PC-9 (cell line): ENCODE results near the gene CLPTM1. TPM values are rescaled to one million over a fixed set of nuclear protein-coding genes. Genes with fewer than 3 reads are reported as not detected.
"Not testable (repeated sequence)": the region's sequence is repeated elsewhere in the genome, so short reads cannot be mapped to it uniquely, and the experiment has no call there.

ENCODE experiments used
- BruUV-seq: library from RNA; stranded (reverse); fragments of 400-500 nt; replicated peaks from 2 replicates; lab custom pipeline; 2021; lab: Mats Ljungman, UMichigan
- CTCF ChIA-PET: fragments of 300-600 bp; sonication (Branson Sonifier 250); formaldehyde crosslinking; loops from one replicate; lab custom pipeline; 2022; ENCODE audit warnings: antibody characterized with exemption; lab: Charles Lee
- POLR2A ChIA-PET: fragments of 300-600 bp; sonication (Branson Sonifier 250); formaldehyde crosslinking; loops from one replicate; lab custom pipeline; 2022; ENCODE audit warnings: antibody characterized with exemption; ENCODE audit not compliant: unreplicated experiment; lab: Charles Lee
- DNase-seq, 2 experiments: peaks; one replicate each; pipeline versions ENCODE4 v3.0.0 to v3.0.0-alpha.2; 2015 to 2022; ENCODE audit warnings: mixed read lengths in 1 of 2
- H2AFZ ChIP-seq: fragments of 200-600 bp; sonication (generic); 2 replicates; pipeline ENCODE4 v1.8.1; 2017; ENCODE audit warnings: antibody characterized with exemption
- H3F3A ChIP-seq: fragments of 200-600 bp; sonication (generic); 2 replicates; pipeline ENCODE4 v1.8.1; 2017; ENCODE audit warnings: antibody characterized with exemption, mild to moderate bottlenecking, low read depth; ENCODE audit not compliant: insufficient read depth
- H3K27ac ChIP-seq: fragments of 200-600 bp; sonication (generic); 2 replicates; pipeline ENCODE4 v1.6.1; 2016; ENCODE audit warnings: mixed run types
- H3K27me3 ChIP-seq: fragments of 200-600 bp; sonication (generic); 2 replicates; pipeline ENCODE4 v1.6.1; 2016; ENCODE audit warnings: low read depth, mixed run types; ENCODE audit not compliant: insufficient read depth
- H3K36me3 ChIP-seq: fragments of 200-600 bp; sonication (generic); 2 replicates; pipeline ENCODE4 v1.6.1; 2016; ENCODE audit warnings: low read depth, mixed run types
- H3K4me1 ChIP-seq: fragments of 200-600 bp; sonication (generic); replicated peaks from 2 replicates; pipeline ENCODE4 v1.6.1; 2016; ENCODE audit warnings: mixed run types; ENCODE audit not compliant: insufficient read depth
- H3K4me2 ChIP-seq: fragments of 200-600 bp; sonication (generic); 2 replicates; pipeline ENCODE4 v1.6.1; 2017; ENCODE audit warnings: mixed run types
- H3K4me3 ChIP-seq: fragments of 200-600 bp; sonication (generic); 2 replicates; pipeline ENCODE4 v1.6.1; 2016; ENCODE audit warnings: mixed run types
- H3K79me2 ChIP-seq: fragments of 200-600 bp; sonication (generic); 2 replicates; pipeline ENCODE4 v1.6.1; 2017; ENCODE audit warnings: low read depth, mixed run types
- H3K9me2 ChIP-seq: fragments of 200-600 bp; sonication (generic); 2 replicates; pipeline ENCODE4 v1.8.1; 2017; ENCODE audit warnings: mild to moderate bottlenecking; ENCODE audit not compliant: insufficient read depth
- H3K9me3 ChIP-seq: fragments of 200-600 bp; sonication (generic); 2 replicates; pipeline ENCODE4 v1.8.1; 2016; ENCODE audit warnings: low read depth; ENCODE audit not compliant: insufficient read depth
- H4K20me1 ChIP-seq: fragments of 200-600 bp; sonication (generic); 2 replicates; pipeline ENCODE4 v1.8.1; 2017; ENCODE audit not compliant: insufficient read depth
- EZH2 ChIP-seq: fragments of 200-600 bp; sonication (generic); IDR thresholded peaks from 2 replicates; pipeline ENCODE4 v1.8.0; 2017; ENCODE audit warnings: antibody characterized with exemption, low read depth
- intact Hi-C: fragments of 100-400 bp; cut with micrococcal nuclease; formaldehyde crosslinking; loops from one replicate; pipeline ENCODE4 v1.10.0; 2022; ENCODE audit not compliant: unreplicated experiment
- total RNA-seq: library from RNA; stranded (reverse); gene quantifications from 2 replicates; pipeline ENCODE4 v1.2.3, GENCODE V29; 2021
- TF ChIP-seq, protein P1 (sequence below): fragments of 200-600 bp; sonication (generic); conservative IDR thresholded peaks from 2 replicates; pipeline ENCODE4 v1.6.1; 2017; ENCODE audit warnings: mixed run types, antibody characterized with exemption, mild to moderate bottlenecking, moderate library complexity

Gene CLPTM1
- total RNA-seq, 1 experiment from 2014 or later: 98.2 TPM

DNA sequence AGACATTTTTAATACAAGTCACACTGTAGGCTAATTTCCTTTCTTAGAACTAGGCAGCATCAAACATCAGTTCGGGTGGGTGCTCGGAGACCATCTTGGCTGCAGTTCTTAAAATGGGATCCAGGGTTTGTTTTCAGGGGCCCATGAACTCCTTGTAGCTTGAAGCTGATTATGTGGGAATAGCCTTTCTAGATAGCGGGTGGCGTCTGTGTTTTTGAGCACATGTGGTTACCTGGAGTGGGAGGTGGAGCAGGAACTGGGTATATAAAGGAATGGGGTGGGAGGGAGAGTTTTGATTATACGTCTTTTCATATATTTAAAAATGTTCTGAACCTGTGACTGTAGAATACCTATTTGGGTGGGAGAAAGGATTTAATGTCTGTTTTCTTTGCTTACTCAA lies 12.9 kb downstream of the CLPTM1 start:
- Histone ChIP-seq H3K9me2 (no peaks in the 10 kb centered on the region), H3K27me3 (no peaks in the 10 kb centered on the region), H3F3A (peaks cover 8% of the 10 kb centered on the region; the same call in 1 of the 2 replicates), H3K4me1 (no peaks in the 10 kb centered on the region), H3K4me2 (no peak overlapping the region), H2AFZ (no peak overlapping the region), H3K79me2 (0 out of 2 replicates have a peak, but pooled peaks cover 3% of the 10 kb centered on the region), H3K4me3 (no peak overlapping the region), H4K20me1 (peaks cover 10% of the 10 kb centered on the region), H3K36me3 (0 out of 2 replicates have a peak, but pooled peaks cover 12% of the 10 kb centered on the region), H3K9me3 (no peaks in the 10 kb centered on the region), H3K27ac (no peak overlapping the region)
- no peak for DNase-seq
- ChIA-PET POLR2A (no interaction called here), CTCF (no interaction called here)
- intact Hi-C loops: no loop called here
- BruUV-seq: no TSS peak
- TF ChIP-seq, protein P1, sequence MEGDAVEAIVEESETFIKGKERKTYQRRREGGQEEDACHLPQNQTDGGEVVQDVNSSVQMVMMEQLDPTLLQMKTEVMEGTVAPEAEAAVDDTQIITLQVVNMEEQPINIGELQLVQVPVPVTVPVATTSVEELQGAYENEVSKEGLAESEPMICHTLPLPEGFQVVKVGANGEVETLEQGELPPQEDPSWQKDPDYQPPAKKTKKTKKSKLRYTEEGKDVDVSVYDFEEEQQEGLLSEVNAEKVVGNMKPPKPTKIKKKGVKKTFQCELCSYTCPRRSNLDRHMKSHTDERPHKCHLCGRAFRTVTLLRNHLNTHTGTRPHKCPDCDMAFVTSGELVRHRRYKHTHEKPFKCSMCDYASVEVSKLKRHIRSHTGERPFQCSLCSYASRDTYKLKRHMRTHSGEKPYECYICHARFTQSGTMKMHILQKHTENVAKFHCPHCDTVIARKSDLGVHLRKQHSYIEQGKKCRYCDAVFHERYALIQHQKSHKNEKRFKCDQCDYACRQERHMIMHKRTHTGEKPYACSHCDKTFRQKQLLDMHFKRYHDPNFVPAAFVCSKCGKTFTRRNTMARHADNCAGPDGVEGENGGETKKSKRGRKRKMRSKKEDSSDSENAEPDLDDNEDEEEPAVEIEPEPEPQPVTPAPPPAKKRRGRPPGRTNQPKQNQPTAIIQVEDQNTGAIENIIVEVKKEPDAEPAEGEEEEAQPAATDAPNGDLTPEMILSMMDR: no peak
- TF ChIP-seq EZH2: no peak

DNA sequence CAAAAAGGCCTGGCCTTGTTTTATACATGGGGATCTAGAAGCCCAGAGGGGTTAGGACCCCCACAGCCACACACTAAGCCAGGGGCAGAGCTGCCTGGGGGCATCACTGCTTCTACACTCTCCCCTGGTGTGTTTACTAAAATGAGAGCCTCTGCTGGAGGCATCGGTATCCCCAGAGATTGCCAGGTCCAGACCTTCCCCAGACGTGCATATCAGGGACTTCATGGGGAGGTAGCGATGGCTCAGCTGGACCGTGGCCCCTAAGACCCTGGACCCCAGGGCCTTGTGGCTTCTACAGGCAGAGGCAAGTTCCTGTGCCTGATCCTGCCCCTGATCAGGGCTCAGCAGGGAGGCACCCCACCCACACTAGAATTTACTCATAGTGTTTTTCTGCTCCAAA lies 13.5 kb downstream of the CLPTM1 start:
- no peak overlapping the region for H3K4me3 ChIP-seq
- H3K27ac ChIP-seq: no peak overlapping the region
- BruUV-seq: no TSS peak
- H3F3A ChIP-seq: peaks cover 8% of the 10 kb centered on the region; the same call in 1 of the 2 replicates
- 0 out of 2 replicates have a peak, but pooled peaks cover 3% of the 10 kb centered on the region for H3K79me2 ChIP-seq
- TF ChIP-seq, protein P1: no peak
- TF ChIP-seq EZH2: no peak
- no peak overlapping the region for H2AFZ ChIP-seq
- intact Hi-C loops: no loop called here
- H3K4me1 ChIP-seq: no peaks in the 10 kb centered on the region
- DNase-seq: no peak
- no peaks in the 10 kb centered on the region for H3K9me2 ChIP-seq
- H3K36me3 ChIP-seq: 0 out of 2 replicates have a peak, but pooled peaks cover 13% of the 10 kb centered on the region
- H3K9me3 ChIP-seq: no peaks in the 10 kb centered on the region
- peaks cover 10% of the 10 kb centered on the region for H4K20me1 ChIP-seq
- H3K27me3 ChIP-seq: no peaks in the 10 kb centered on the region
- POLR2A ChIA-PET: no interaction called here
- no peak overlapping the region for H3K4me2 ChIP-seq
- CTCF ChIA-PET: no interaction called here

DNA sequence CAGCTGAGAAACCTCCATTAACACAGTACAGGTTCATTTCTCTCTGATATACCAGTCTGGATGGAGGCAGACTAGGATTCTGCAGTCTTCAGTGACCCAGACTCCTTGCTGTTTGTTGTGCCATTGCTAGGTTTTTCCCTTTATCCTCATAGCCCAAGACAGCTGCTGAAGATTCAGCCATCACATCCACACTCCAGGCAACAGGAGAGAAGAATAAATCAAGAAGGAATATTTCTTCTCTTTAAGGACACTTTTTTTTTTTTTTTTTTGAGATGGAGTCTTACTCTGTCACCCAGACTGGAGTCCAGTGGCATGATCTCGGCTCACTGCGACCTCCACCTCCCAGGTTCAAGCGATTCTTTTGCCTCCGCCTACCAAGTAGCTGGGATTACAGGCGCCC lies 14.3 kb downstream of the CLPTM1 start:
- Histone ChIP-seq H3K9me3 (no peaks in the 10 kb centered on the region), H3K27me3 (no peaks in the 10 kb centered on the region), H3K27ac (no peak overlapping the region), H2AFZ (no peak overlapping the region), H3K4me3 (no peak overlapping the region), H3K36me3 (0 out of 2 replicates have a peak, but pooled peaks cover 13% of the 10 kb centered on the region), H4K20me1 (peaks cover 10% of the 10 kb centered on the region), H3K4me2 (no peak overlapping the region), H3K9me2 (no peaks in the 10 kb centered on the region), H3K79me2 (0 out of 2 replicates have a peak, but pooled peaks cover 3% of the 10 kb centered on the region), H3F3A (peaks cover 8% of the 10 kb centered on the region; the same call in 1 of the 2 replicates), H3K4me1 (no peaks in the 10 kb centered on the region)
- DNase-seq: no peak
- no TSS peak for BruUV-seq
- intact Hi-C loops: no loop called here
- ChIA-PET POLR2A (no interaction called here), CTCF (no interaction called here)
- TF ChIP-seq, protein P1: no peak
- no peak for TF ChIP-seq EZH2

DNA sequence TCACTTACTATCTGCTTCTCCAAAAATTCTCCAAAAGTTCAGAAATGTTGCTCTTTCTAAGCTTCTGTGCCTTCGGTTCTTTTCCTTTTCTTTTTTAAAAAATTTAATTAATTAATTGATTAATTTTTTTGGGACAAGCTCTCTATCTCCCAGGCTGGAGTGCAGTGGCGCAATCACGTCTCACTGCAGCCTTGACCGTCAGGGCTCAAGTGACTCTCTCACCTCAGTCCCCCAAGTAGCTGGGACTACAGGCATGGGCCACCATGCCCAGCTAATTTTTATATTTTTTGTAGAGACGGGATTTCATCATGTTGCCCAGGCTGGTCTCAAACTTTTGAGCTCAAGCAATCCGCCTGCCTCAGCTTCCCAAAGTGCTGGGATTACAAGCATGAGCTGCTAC lies 16.3 kb downstream of the CLPTM1 start:
- H4K20me1 ChIP-seq, H3K4me1 ChIP-seq, BruUV-seq, H3K79me2 ChIP-seq, intact Hi-C loops, H2AFZ ChIP-seq, H3K4me2 ChIP-seq, H3K27me3 ChIP-seq, POLR2A ChIA-PET, H3K9me3 ChIP-seq, H3K4me3 ChIP-seq, CTCF ChIA-PET, DNase-seq, H3K27ac ChIP-seq, H3K9me2 ChIP-seq, H3F3A ChIP-seq: not testable (repeated sequence)
- H3K36me3 ChIP-seq: peaks cover 24% of the 10 kb centered on the region
